Calu3 (cell line): ENCODE measurements around the gene PNPLA1. TPM values are rescaled to one million over a fixed set of nuclear protein-coding genes. Genes with fewer than 3 reads are reported as not detected.

Source experiments
- BruUV-seq: library from RNA; stranded (reverse); fragments of 400-500 nt; replicated peaks from 2 replicates; lab custom pipeline; 2021; lab: Mats Ljungman, UMichigan
- CTCF ChIA-PET: fragments of 300-600 bp; sonication (Branson Sonifier 250); formaldehyde crosslinking; loops from one replicate; lab custom pipeline; 2022; ENCODE audit warnings: antibody characterized with exemption; lab: Charles Lee
- DNase-seq: peaks from one replicate; pipeline ENCODE4 v3.0.0; 2022
- H3K27ac Mint-ChIP-seq: one replicate; pipeline ENCODE4 v1.8.0; 2022; ENCODE audit warnings: mixed read lengths; ENCODE audit not compliant: unreplicated experiment
- H3K27me3 Mint-ChIP-seq: one replicate; pipeline ENCODE4 v1.8.0; 2022; ENCODE audit warnings: mixed read lengths; ENCODE audit not compliant: unreplicated experiment
- H3K36me3 Mint-ChIP-seq: one replicate; pipeline ENCODE4 v1.8.0; 2022; ENCODE audit warnings: mild to moderate bottlenecking, moderate library complexity, mixed read lengths; ENCODE audit not compliant: insufficient read depth, unreplicated experiment
- H3K4me1 Mint-ChIP-seq: one replicate; pipeline ENCODE4 v1.8.0; 2022; ENCODE audit warnings: mild to moderate bottlenecking, low read depth, mixed read lengths; ENCODE audit not compliant: unreplicated experiment
- H3K4me3 Mint-ChIP-seq: one replicate; pipeline ENCODE4 v1.8.0; 2022; ENCODE audit warnings: mild to moderate bottlenecking, low read depth, moderate library complexity, mixed read lengths; ENCODE audit not compliant: unreplicated experiment
- H3K9me3 Mint-ChIP-seq: one replicate; pipeline ENCODE4 v1.8.0; 2022; ENCODE audit warnings: low read depth, mixed read lengths; ENCODE audit not compliant: unreplicated experiment
- CTCF ChIP-seq: fragments of 200-600 bp; IDR thresholded peaks from one replicate; pipeline ENCODE4 v1.8.0; 2022; ENCODE audit warnings: antibody characterized with exemption; ENCODE audit not compliant: unreplicated experiment
- intact Hi-C: fragments of 100-400 bp; cut with micrococcal nuclease; formaldehyde crosslinking; loops from one replicate; pipeline ENCODE4 v1.10.0; 2022; ENCODE audit not compliant: unreplicated experiment
- total RNA-seq: library from RNA; stranded (reverse); gene quantifications from 2 replicates; pipeline ENCODE4 v1.2.3, GENCODE V29; 2022

PNPLA1 gene
- total RNA-seq, 1 experiment from 2014 or later = 0.19 TPM

DNA sequence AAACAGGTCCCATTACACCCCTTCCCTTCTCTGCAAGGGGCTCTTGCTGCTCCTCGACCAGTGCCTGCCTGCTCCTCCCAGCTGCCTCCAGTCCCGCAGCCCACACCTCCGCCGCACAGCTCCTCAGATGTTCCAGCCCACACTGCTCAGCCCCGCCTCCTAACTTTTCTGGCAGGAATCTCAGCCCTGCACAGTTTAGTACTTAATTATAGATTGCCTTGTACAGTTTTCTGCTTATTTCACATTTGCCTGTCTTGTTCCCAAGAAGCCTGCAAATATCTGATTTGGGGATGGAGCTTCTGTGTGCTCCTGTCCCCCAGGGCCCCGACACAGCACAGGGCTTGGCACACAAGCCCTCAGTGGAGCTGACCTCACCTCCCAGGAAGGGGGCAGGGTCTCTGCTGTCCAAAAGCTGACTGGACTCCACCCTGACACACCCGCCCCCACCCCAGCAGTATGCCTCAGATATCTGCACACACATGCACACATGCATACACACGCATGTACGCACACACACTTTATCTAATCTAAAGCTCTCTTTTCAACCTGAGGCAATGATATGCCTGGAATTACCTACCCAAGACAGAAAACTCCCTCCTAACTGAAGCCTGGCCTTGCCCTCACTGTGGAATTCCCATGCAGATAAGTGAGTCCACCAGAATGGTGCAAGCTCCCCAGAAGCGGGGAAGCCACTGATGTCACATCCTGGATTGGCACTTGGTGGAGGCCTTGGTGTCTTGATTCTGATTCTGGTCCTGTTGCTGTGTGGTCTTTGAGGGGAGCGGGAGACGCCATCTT, 1.2 kb upstream of the PNPLA1 start:
- peaks cover 67% of the 10 kb centered on the region for H3K27me3 Mint-ChIP-seq
- no TSS peak for BruUV-seq
- no peak overlapping the region for H3K27ac Mint-ChIP-seq
- no peak for TF ChIP-seq CTCF
- no peak overlapping the region for H3K4me3 Mint-ChIP-seq
- H3K9me3 Mint-ChIP-seq = no peaks in the 10 kb centered on the region
- peaks cover 7% of the 10 kb centered on the region for H3K4me1 Mint-ChIP-seq
- no peaks in the 10 kb centered on the region for H3K36me3 Mint-ChIP-seq
- DNase-seq = no peak
- intact Hi-C loops = no loop called here
- CTCF ChIA-PET = interaction anchor here (1.0 kb wide), 1 partner anchor 72 kb away, joined by 3 read pairs; no protein-coding TSS in a partner anchor

- no peak overlapping the region for H3K27ac Mint-ChIP-seq
- intact Hi-C loops = no loop called here
- no peak for DNase-seq
- TF ChIP-seq CTCF = no peak
- H3K9me3 Mint-ChIP-seq = no peaks in the 10 kb centered on the region
- CTCF ChIA-PET = no interaction called here
- no peaks in the 10 kb centered on the region for H3K36me3 Mint-ChIP-seq
- no TSS peak for BruUV-seq
- H3K4me3 Mint-ChIP-seq = no peak overlapping the region
- peaks cover under 1% of the 10 kb centered on the region for H3K4me1 Mint-ChIP-seq
- peaks cover 93% of the 10 kb centered on the region for H3K27me3 Mint-ChIP-seq
Observed at GRCh38 chr6:36272234-36272633, 2.4 kb downstream of the PNPLA1 start.

GRCh38 chr6:36273067-36273466, 3.2 kb downstream of the PNPLA1 start:
- H3K9me3 Mint-ChIP-seq = no peaks in the 10 kb centered on the region
- BruUV-seq = no TSS peak
- CTCF ChIA-PET = no interaction called here
- no peaks in the 10 kb centered on the region for H3K4me1 Mint-ChIP-seq
- H3K27me3 Mint-ChIP-seq = peaks cover 100% of the 10 kb centered on the region
- TF ChIP-seq CTCF = no peak
- no peak overlapping the region for H3K4me3 Mint-ChIP-seq
- no peak overlapping the region for H3K27ac Mint-ChIP-seq
- no peaks in the 10 kb centered on the region for H3K36me3 Mint-ChIP-seq
- intact Hi-C loops = no loop called here
- no peak for DNase-seq

DNA sequence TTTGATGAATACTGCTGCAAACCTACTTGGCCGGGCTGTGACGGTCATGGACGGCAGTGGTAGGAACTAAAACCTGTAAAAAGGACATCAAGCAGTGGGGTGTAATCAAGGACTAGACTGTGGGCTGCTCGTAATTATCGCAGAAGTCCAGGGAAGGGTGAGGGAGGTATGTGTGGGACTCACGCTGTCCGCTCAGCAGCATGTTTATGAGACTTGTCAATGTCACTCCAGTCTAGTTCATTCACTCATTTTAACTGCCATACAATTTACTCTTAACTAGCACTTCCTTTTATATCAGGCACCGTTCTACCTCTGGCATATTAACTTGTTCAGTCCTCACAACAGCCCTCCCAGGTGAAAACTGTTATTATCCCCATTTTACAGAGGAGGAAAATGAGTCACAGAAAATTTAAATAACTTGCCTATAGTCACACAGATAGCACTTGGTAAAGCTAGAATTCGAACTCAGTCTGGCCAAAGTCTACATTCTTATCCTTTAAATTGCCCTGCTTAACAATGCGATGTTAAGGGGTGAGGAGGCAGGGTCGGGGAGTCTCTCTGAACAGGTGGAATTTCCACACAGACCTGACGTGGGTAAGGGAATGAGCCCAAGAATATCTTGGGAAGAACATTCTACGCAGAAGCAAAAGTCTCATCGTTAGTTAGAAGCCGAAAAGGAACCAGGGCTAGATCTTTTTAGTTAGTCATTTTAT, 4.1 kb downstream of the PNPLA1 start:
- Mint-ChIP-seq H3K27ac (no peak overlapping the region), H3K4me3 (no peak overlapping the region), H3K9me3 (no peaks in the 10 kb centered on the region), H3K27me3 (peaks cover 100% of the 10 kb centered on the region), H3K36me3 (no peaks in the 10 kb centered on the region), H3K4me1 (no peaks in the 10 kb centered on the region)
- no peak for TF ChIP-seq CTCF
- DNase-seq = no peak
- intact Hi-C loops = no loop called here
- BruUV-seq = no TSS peak
- CTCF ChIA-PET = no interaction called here
